Measurements from ENCODE around the gene YIPF2. TPM values are rescaled to one million over a fixed set of nuclear protein-coding genes. Genes with fewer than 3 reads are reported as not detected.

The YIPF2 gene
- total RNA-seq, 8 experiments from 2014 or later: 35.9 to 107 (median 58.1) TPM

GRCh38 chr19:10876459-10877240, 51.8 kb downstream of the YIPF2 start:
- 14 to 100% (median 64%) methylated on average over 1 to 7 of the region's 10 CpGs; no CpG with 5 or more reads in 4 of the 10 experiments for WGBS, 10 experiments
- H3K4me1 ChIP-seq (replicated peaks in 1 of 2): peaks cover 35 to 46% of the 10 kb centered on the region in 2 donors
- no peak overlapping the region for H3K4me3 ChIP-seq
- H3K27ac ChIP-seq: peak overlapping the region in 1 of 2 donors; percentile 6
- in situ Hi-C loops (cut with MboI; ENCODE audit: low pct_unique_long_range_greater_than_20kb in 2 of 9, low sequenced_read_pairs in 9 of 9, unreplicated experiment in 9 of 9): no loop called here
- ATAC-seq (replicated peaks in 6 of 8): peak in 1 of 8 experiments; percentile 35

- in situ Hi-C loops (cut with MboI; ENCODE audit: low pct_unique_long_range_greater_than_20kb in 2 of 9, low sequenced_read_pairs in 9 of 9, unreplicated experiment in 9 of 9): loop anchor here in 1 of 9 experiments (25.0 kb wide), 1 partner anchor 287 kb away; the partner anchor contains the start of gene AP1M2
- 76 to 100% (median 94%) methylated on average over 1 of the region's 1 CpG; no CpG with 5 or more reads in 2 of the 10 experiments for WGBS, 10 experiments
- Histone ChIP-seq H3K27ac (no peak overlapping the region), H3K4me1 (replicated peaks in 1 of 2) (peaks cover 16 to 26% of the 10 kb centered on the region in 2 donors), H3K4me3 (no peak overlapping the region)
- no peak for ATAC-seq (replicated peaks in 6 of 8)
Observed at GRCh38 chr19:10874024-10874423, 54.4 kb downstream of the YIPF2 start.

- peak overlapping the region; percentile 82 to 91 for H3K27ac ChIP-seq
- 0 to 60% (median 3%) methylated on average over 1 to 10 of the region's 16 CpGs; no CpG with 5 or more reads in 2 of the 10 experiments for WGBS, 10 experiments
- H3K4me1 ChIP-seq (replicated peaks in 1 of 2): peaks cover 14 to 24% of the 10 kb centered on the region in 2 donors
- in situ Hi-C loops (cut with MboI; ENCODE audit: low pct_unique_long_range_greater_than_20kb in 2 of 9, low sequenced_read_pairs in 9 of 9, unreplicated experiment in 9 of 9): loop anchor here in 1 of 9 experiments (25.0 kb wide), 1 partner anchor 285 kb away; the partner anchor contains the start of gene AP1M2
- peak overlapping the region; percentile 55 to 89 (median 74) for H3K4me3 ChIP-seq
- ATAC-seq (replicated peaks in 6 of 8): no peak
Observed at GRCh38 chr19:10872546-10873107, 55.8 kb downstream of the YIPF2 start.

Other genes starting within 250 kb of the YIPF2 start
- 10 to 100 TPM; 29.1 to 71.9 (median 42.6) TPM for gene QTRT1, start 227.2 kb downstream of the YIPF2 start, total RNA-seq
- 100 to 1,000 TPM in 2 of 8 experiments, 10 to 100 TPM in 6; 23.2 to 128 (median 45.4) TPM for gene DNM2, start 210.6 kb downstream of the YIPF2 start, total RNA-seq
- gene TMED1, start 92.4 kb downstream of the YIPF2 start, total RNA-seq: 10 to 100 TPM; 12.4 to 46.7 (median 21.4) TPM
- 1 to 10 TPM in 3 of 8 experiments, under 1 TPM in 4, not detected in 1; 0.25 to 2.3 (median 0.50) TPM for gene C19orf38, start 80.2 kb downstream of the YIPF2 start, total RNA-seq
- gene CARM1, start 57.1 kb downstream of the YIPF2 start, total RNA-seq: 10 to 100 TPM; 23.8 to 62.4 (median 34.4) TPM
- gene TIMM29, start 172 bp upstream of the YIPF2 start, total RNA-seq: 10 to 100 TPM; 16.9 to 25.5 (median 21.4) TPM
- gene SMARCA4, start 32.4 kb upstream of the YIPF2 start, total RNA-seq: 100 to 1,000 TPM in 7 of 8 experiments, 10 to 100 TPM in 1; 62.0 to 280 (median 164) TPM
- gene LDLR, start 160.8 kb upstream of the YIPF2 start, total RNA-seq: 100 to 1,000 TPM in 1 of 8 experiments, 10 to 100 TPM in 6, 1 to 10 TPM in 1; 8.3 to 101 (median 48.0) TPM
- gene SPC24, start 227.1 kb upstream of the YIPF2 start, total RNA-seq: 10 to 100 TPM in 3 of 8 experiments, 1 to 10 TPM in 4, under 1 TPM in 1; 0.36 to 34.9 (median 2.6) TPM

Measured in motor neuron (in vitro differentiated cells).